Right renal pelvis (tissue), 4 donors: ENCODE results near the gene VTI1A. TPM values are rescaled to one million over a fixed set of nuclear protein-coding genes. Genes with fewer than 3 reads are reported as not detected.
"Not testable (repeated sequence)": the region's sequence is repeated elsewhere in the genome, so short reads cannot be mapped to it uniquely, and the experiment has no call there.

Experiments
- DNase-seq, 4 donors: peaks; one replicate each; pipeline ENCODE4 v3.0.0-alpha.2; 2013; ENCODE audit warnings: low read depth in 4 of 4, low spot score in 3 of 4, missing footprints in 1 of 4
- polyA plus RNA-seq, 4 donors: library from polyadenylated mRNA; unstranded; fragments of 120-200 nt; gene quantifications; one replicate each; pipeline ENCODE4 v1.2.1, GENCODE V29; 2013; ENCODE audit not compliant: insufficient read length in 4 of 4

VTI1A gene
- polyA plus RNA-seq, 4 donors, result 19.4 to 20.9 (median 20.7) TPM

- DNase-seq, result no peak
Observed at GRCh38 chr10:112706577-112706976, 259.6 kb downstream of the VTI1A start.

GRCh38 chr10:112708461-112708860, 261.4 kb downstream of the VTI1A start:
- DNase-seq, result no peak

GRCh38 chr10:112710528-112710927, 263.5 kb downstream of the VTI1A start:
- no peak for DNase-seq

- no peak for DNase-seq
Observed at GRCh38 chr10:112711366-112711765, 264.4 kb downstream of the VTI1A start.

- no peak for DNase-seq
Observed at GRCh38 chr10:112712536-112712935, 265.5 kb downstream of the VTI1A start.

- no peak for DNase-seq
Observed at GRCh38 chr10:112713411-112713810, 266.4 kb downstream of the VTI1A start.

- no peak for DNase-seq
Observed at GRCh38 chr10:112715581-112715980, 268.6 kb downstream of the VTI1A start.

- DNase-seq, result no peak
Observed at GRCh38 chr10:112716076-112716475, 269.1 kb downstream of the VTI1A start.

GRCh38 chr10:112716924-112717413, 270.0 kb downstream of the VTI1A start:
- DNase-seq, result no peak

- DNase-seq, result no peak
Observed at GRCh38 chr10:112720178-112720577, 273.2 kb downstream of the VTI1A start.

- DNase-seq, result no peak
Observed at GRCh38 chr10:112721080-112721698, 274.2 kb downstream of the VTI1A start.

GRCh38 chr10:112722758-112723157, 275.7 kb downstream of the VTI1A start:
- no peak for DNase-seq

GRCh38 chr10:112723876-112724275, 276.9 kb downstream of the VTI1A start:
- DNase-seq, result no peak

- DNase-seq, result no peak
Observed at GRCh38 chr10:112724404-112724991, 277.5 kb downstream of the VTI1A start.

GRCh38 chr10:112728118-112728883, 281.3 kb downstream of the VTI1A start:
- no peak for DNase-seq

- no peak for DNase-seq
Observed at GRCh38 chr10:112728997-112729396, 282.0 kb downstream of the VTI1A start.

GRCh38 chr10:112731450-112731849, 284.4 kb downstream of the VTI1A start:
- DNase-seq, result not testable (repeated sequence)

- no peak for DNase-seq
Observed at GRCh38 chr10:112732277-112732921, 285.4 kb downstream of the VTI1A start.

GRCh38 chr10:112735041-112735695, 288.2 kb downstream of the VTI1A start:
- no peak for DNase-seq
